GM19099 (cell line): ENCODE measurements around the gene SNTB2.

Source experiments
- POLR2A ChIP-seq: IDR thresholded peaks from 3 replicates; pipeline ENCODE4 v1.6.1; 2011; ENCODE audit warnings: low read depth; ENCODE audit not compliant: insufficient read length; ENCODE audit errors: extremely low read depth

Gene SNTB2

DNA sequence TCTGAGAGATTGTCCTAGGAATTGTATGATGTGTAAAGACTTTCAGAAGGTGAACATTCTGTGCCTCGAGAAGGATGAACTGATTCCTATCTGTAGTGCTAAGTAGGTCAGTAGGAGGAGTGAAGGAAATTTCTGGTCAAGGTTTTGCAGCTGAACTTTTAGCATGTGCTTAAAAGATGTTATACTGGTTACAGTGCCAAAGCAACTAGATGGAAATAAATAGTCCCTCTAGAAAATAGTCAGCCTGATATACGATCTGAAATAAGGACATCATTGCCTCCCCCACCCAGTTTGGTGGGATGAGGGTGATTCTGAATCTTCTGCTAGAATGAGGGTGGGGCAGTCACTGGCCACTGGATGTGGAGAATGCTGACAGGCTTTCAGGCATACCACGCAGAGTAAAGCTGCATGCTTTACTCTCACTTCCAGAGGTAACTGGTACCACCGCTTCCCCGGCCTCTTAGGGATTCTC, 66.9 kb downstream of the SNTB2 start:
- no peak for TF ChIP-seq POLR2A

DNA sequence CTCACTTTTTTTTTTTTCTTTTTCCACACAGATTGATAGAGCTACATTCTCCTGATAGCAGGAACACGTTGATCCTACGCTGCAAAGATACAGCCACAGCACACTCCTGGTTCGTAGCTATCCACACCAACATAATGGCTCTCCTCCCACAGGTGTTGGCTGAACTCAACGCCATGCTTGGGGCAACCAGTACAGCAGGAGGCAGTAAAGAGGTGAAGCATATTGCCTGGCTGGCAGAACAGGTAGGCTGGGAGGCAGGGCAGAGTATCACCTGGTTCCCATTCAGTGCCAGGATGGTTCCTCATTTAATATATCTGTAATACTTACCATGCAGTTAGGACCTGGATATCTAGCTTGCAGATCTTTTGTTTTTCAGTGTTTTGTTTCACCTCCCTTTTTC, 73.1 kb downstream of the SNTB2 start:
- no peak for TF ChIP-seq POLR2A

DNA sequence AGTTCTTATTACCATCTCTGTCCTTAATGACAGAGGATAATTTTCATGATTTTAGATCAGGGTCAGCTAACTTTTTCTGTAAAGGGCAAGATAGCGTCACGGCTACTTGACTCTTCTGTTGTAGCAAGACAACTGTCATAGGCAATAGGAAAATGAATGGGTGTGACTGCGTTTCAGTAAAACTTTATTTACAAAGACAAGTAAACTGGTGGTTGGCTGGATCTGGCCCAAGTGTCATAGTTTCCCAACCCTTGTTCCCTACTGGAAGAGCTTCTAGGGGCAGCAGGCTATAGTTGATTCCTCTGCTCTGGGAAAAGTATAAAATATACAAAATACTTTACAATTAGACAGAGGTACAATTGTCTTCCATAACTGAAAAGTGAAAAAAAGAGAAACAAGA, 73.5 kb downstream of the SNTB2 start:
- TF ChIP-seq POLR2A: no peak

DNA sequence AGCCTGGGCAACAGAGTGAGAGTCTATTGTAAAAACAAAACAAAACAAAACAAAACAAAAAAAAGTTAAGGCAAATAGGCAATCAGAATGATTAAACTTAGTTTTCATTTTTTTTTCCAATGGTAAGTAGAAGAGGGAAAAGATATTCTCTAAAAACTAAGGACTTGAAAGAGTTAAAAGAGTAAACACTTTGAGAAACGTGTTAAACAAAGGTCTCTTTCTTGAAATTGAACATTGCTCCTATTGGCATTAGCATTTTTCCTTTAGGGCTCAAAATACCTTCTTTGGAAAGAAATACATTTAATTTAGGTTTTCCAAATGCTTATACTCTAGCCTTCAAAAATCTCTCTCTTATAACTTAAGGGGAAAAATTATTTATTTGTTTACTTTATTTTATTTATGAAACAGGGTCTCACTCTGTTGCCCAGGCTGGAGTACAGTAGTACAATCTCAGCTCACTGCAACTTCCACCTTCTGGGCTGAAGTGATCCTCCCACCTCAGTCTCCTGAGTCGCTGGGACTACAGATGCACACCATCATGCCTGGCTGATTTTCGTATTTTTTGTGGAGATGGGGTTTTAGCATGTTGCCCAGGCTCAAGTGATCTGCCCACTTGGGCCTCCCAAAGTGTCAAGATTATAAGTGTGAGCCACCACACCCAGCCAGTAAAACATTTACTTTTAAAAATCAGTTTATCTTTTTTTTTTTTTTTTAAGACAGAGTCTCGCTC, 79.5 kb downstream of the SNTB2 start:
- TF ChIP-seq POLR2A: no peak

DNA sequence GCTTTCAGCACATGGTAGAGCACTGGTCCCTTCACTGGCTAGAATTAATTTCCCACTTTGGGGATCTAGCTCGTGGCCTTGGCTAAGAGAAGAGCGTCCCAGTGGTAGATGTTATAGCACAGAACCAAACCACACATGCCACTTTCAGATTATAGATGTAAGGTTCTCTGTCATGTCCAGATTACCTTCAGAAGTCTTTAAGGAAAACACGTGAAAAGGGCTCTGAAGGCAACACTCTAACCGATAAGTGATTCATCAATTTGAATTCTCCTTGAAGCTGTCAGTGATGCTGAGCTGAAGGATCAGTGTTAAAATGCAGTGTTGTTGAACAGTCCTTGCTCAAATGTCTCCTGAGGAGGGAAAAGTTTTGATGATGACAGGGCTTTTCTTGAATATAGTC, 80.7 kb downstream of the SNTB2 start:
- no peak for TF ChIP-seq POLR2A

DNA sequence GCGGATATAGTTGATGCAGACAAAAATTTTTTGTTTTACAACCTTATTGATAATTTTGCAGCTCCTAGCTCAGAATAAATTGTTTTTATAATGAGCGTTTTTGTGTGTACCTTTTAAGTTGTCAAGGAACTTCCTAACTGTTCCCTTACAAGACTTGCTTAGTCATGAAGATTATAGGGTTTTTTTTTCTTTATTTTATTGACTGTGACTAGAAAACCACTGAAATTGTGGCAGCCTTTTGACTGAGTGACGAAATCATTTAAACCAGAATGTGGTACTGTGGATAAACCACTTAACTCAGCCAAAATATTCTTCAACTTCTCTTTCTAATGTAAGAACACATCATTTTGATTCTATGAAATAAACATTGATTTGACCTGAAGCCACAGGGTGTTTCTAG, 83.4 kb downstream of the SNTB2 start:
- TF ChIP-seq POLR2A: no peak

DNA sequence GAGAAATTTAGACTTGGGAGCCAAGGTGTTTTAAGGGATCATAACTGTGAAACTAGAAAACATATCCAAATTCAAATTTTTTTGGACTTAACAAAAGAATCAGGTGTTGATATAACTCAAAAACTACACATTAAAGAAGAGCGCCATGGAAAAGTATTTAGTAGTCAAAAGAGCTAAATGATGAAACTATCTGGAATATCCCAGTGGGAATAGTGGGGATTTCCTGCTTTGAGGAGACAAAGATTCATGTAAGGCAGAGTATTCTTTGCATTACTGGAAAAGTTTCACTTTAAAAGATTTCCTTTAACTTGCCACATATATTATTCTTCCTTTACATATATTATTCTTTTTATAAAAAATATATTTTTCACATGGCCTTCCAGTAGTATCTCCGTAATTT, 83.9 kb downstream of the SNTB2 start:
- no peak for TF ChIP-seq POLR2A

DNA sequence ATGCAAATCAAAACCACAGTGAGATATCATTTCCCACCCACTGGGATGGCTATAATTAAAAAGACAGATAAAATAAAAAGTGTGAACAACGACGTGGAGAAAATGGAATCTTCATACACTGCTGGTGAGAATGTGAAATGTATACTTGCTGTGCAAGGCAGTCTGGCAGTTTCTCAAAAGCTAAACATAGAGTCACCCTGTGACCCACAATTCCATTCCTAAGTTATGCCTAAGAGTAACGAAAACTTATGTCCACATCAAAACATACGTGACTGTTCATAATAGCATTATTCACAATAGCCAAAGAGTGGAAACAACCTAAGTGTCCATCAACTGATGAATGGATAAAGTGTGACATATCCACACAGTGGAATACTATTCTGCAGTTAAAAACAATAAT, 86.0 kb downstream of the SNTB2 start:
- no peak for TF ChIP-seq POLR2A

DNA sequence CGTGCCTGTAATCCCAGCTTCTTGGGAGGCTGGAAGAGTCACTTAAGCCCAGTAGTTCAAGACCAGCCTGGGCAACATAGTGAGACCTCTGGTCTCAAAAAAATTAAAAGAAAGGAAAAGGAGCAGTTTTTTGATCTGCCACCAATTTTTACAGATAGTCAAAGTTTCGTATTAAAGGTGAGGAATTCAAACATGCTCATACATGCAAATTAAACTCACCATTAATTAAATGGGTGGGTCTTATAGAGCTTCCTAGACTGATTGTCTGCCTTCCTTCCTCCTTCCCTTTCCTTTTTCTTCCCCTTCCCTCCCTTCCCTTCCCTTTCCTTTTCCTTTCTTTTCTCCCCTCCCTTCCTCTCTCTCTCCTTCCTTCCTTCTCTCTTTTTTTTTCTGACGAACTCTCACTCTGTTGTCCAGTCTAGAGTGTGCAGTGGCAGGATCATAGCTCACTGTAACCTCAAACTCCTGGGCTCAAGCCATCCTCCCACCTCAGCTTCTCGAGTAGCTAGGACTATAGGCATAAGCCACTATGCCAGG, 87.8 kb downstream of the SNTB2 start:
- no peak for TF ChIP-seq POLR2A

DNA sequence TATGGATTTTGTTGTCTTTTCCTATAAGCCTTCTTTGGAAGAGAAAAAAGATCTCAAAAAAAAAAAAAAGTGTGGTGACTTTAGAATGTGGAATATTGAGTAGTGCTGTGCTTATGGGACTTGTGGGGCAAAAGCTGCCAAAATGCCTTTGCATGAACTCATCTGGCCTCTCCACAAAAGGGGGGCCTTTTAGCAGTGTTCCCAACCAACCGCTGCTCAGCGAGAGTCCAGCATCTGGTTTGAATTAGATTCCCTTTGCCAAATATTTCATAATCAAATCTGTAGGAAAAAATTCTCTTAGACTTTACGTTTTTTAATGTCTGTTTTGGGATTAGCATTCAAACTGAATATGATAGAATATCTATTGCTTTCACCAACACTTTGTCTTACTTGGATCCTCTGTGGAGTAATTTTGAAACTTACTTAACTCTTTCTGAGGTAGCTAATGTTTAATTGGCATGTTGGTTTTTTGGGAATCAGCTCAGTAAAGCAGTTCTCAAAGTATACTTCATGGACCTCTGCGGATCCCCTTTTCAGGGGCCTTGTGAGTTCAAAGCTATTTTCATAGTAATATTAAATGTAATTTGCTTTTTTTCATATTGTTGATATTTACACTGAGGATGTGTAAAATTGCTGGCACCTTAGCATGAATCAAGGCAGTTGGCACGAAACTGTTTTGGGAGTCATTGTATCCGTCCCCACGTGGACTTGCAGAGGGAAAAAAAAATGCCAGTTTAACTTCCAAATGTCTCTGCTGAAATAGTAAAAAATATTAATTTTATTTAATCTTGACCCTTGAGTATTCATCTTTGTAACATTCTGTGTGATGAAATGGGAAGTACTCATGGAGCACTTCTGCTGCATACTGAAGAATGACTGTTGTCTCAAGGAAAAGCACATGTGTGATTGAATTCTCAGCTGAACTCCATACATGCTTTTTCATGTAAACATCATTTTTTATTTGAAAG, 89.5 kb downstream of the SNTB2 start:
- TF ChIP-seq POLR2A: no peak

DNA sequence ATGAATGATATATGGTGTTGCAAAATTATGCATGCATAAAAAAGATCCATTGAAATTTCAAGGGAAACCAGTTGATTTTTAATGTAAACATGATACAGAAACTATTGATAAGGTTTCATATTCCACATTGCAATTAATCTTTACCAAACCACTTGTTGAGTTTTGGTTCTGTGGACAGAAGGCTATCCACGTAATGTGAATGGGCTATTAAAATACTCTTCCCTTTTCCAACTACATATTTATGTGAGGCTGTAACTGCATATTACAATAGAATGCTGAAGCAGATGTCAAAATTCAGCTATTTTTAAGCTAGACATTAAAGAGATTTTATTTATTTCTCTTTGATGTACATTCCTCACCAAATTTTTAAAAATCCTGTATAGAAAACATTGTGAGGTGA, 90.4 kb downstream of the SNTB2 start:
- TF ChIP-seq POLR2A: no peak

DNA sequence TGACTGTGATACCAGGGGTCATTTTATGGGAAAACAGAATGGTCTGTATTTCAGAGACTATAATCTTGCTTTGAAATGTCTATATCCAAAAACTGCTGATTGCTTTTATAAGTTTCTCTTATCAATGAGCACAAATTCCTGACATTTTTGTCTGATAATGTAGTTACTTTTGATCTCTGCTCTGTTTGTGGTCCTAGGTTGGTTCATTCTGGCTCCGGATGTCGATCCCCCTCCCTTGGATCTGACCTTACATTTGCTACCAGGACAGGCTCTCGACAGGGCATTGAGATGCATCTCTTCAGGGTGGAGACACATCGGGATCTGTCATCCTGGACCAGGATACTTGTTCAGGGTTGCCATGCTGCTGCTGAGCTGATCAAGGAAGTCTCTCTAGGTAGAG, 96.9 kb downstream of the SNTB2 start:
- TF ChIP-seq POLR2A: no peak

DNA sequence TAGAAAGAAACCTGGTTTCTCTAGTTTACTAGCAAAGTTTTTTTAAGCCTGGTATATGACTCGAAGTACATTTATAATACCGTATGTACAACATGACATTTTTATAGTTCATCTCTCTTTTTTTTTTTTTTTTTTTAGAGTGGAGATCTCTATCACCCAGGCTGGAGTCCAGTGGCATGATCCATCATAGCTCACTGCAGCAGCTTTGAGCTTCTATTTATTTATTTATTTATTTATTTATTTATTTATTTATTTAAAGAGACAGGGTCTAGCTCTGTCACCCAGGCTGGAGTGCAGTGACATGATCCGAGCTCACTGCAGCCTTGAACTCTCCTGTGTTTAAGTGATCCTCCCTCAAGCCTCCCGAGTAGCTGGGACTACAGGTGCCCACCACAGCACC, 98.3 kb downstream of the SNTB2 start:
- TF ChIP-seq POLR2A: no peak

DNA sequence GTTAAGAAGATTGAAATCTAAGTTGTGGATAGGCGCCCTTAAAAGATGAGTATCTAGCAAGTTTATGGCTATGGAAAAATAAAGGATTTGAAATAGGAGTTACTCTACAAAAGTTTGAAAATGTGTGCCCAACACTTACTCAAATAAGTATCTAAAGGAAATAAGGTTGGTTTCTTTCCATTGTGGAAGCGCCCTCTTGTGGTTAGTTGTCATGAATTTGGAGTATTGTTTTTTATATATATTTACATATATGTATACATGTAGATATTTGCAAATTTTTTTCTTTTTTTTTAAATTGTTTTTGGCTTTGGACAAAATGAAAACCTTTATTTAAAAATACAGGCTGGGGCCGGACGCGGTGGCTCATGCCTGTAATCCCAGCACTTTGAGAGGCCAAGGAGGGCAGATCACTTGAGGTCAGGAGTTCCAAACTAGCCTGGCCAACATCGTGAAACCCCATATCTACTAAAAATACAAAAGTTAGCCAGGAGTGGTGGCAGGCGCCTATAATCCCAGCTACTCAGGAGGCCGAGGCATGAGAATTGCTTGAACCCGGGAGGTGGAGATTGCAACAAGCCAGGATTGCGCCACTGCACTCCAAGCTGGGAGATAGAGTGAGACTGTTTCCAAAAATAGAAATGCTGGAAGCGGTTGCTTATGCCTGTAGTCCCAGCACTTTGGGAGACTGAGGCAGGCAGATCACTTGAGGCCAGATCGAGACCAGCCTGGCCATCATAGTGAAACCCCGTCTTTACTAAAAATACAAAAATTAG, 100.2 kb downstream of the SNTB2 start:
- TF ChIP-seq POLR2A: no peak

DNA sequence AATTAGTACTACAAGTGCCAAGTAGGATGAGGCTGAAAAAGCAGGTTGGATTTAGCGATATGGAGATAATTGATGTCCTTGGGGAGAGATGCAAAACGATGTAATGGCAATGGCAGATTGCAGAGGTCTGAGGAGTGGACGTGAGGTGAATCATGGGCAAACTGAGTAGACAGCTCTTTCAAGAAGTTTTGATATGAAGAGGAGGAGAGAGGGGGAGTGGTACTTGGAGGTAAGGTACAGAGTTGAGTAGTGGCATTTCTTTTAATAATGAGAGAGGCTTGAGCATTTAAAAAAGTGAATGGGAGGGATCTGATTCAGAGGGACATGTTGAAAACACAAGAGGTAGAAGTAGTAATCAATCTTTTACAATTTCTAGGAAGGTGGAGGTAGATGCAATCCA, 106.4 kb downstream of the SNTB2 start:
- no peak for TF ChIP-seq POLR2A
